ENCODE data around the gene OBSCN. TPM values are rescaled to one million over a fixed set of nuclear protein-coding genes. Genes with fewer than 3 reads are reported as not detected.

Gene OBSCN
- total RNA-seq, 1 experiment from 2014 or later: 5.6 TPM

DNA sequence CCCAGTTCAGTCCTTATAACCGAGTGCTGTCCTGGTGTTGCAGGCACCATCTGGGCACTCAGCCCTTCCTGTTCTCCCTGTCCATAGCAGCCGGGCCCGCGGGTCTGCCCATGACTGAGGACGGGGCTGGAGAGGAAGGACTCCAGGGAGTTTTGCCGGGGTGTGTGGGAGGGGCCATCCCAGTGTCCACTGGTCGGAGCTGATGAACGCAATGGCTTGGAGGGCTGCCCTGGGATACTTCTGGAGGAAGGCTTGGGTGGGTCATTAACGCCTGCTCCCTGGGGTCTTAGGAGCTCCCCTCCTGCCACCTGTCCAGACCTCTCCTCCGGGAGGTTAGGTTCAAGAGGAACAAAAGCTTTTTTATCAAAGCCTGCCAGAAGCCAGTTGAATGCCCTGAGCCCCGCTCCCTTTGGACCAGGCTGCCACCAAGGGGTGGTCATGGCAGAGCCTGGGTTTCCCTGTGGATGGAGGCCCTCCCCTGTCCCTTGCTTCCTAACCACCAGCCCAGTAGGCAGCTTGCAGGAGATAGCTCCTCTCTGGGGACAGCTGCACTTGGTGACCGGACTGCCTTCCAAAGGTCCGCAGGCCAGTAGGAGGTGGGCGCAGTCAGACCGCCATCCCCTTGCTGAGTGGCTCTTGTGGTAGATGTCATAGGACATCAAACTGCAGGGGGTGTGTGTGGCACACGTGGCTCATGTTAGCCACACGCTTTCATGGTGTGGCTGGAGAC is 137.5 kb downstream of the OBSCN start:
- H3K36me3 ChIP-seq (ENCODE audit: control insufficient read depth, insufficient read depth, low read length): no peaks in the 10 kb centered on the region
- no peaks in the 10 kb centered on the region for H3K4me1 ChIP-seq
- H3K4me3 ChIP-seq (ENCODE audit: low read depth, low read length): no peak overlapping the region
- H3K4me3 Mint-ChIP-seq (ENCODE audit: unreplicated experiment): no peak overlapping the region
- intact Hi-C loops (cut with micrococcal nuclease; ENCODE audit: unreplicated experiment): no loop called here
- CTCF ChIA-PET: no interaction called here
- no TSS peak for BruUV-seq (replicated peaks)
- peak in 1 of 2 experiments; percentile 25 for DNase-seq
- H3K36me3 Mint-ChIP-seq (ENCODE audit: insufficient read depth, unreplicated experiment): no peaks in the 10 kb centered on the region
- no peaks in the 10 kb centered on the region for H3K9me3 ChIP-seq
- H3K9me3 Mint-ChIP-seq (ENCODE audit: unreplicated experiment): no peaks in the 10 kb centered on the region
- H3K4me1 Mint-ChIP-seq (ENCODE audit: low read depth, unreplicated experiment): no peaks in the 10 kb centered on the region
- no peaks in the 10 kb centered on the region for H3K27me3 Mint-ChIP-seq (ENCODE audit: insufficient read depth, unreplicated experiment)
- TF ChIP-seq, protein P1, sequence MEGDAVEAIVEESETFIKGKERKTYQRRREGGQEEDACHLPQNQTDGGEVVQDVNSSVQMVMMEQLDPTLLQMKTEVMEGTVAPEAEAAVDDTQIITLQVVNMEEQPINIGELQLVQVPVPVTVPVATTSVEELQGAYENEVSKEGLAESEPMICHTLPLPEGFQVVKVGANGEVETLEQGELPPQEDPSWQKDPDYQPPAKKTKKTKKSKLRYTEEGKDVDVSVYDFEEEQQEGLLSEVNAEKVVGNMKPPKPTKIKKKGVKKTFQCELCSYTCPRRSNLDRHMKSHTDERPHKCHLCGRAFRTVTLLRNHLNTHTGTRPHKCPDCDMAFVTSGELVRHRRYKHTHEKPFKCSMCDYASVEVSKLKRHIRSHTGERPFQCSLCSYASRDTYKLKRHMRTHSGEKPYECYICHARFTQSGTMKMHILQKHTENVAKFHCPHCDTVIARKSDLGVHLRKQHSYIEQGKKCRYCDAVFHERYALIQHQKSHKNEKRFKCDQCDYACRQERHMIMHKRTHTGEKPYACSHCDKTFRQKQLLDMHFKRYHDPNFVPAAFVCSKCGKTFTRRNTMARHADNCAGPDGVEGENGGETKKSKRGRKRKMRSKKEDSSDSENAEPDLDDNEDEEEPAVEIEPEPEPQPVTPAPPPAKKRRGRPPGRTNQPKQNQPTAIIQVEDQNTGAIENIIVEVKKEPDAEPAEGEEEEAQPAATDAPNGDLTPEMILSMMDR (IDR thresholded peaks at IDR 0.05; ENCODE audit: insufficient read depth in 1 of 2, low read depth in 1 of 2, low read length in 1 of 2, severe bottlenecking in 1 of 2, unreplicated experiment in 1 of 2): no peak
- H3K27me3 ChIP-seq (replicated peaks; ENCODE audit: control insufficient read depth, insufficient read depth, low read length): no peaks in the 10 kb centered on the region
- no peak overlapping the region for H3K27ac Mint-ChIP-seq (ENCODE audit: unreplicated experiment)
- POLR2A ChIA-PET: no interaction called here

- H3K4me1 Mint-ChIP-seq (ENCODE audit: low read depth, unreplicated experiment): no peaks in the 10 kb centered on the region
- H3K27me3 ChIP-seq (replicated peaks; ENCODE audit: control insufficient read depth, insufficient read depth, low read length): no peaks in the 10 kb centered on the region
- TF ChIP-seq, protein P1 (IDR thresholded peaks at IDR 0.05; ENCODE audit: insufficient read depth in 1 of 2, low read depth in 1 of 2, low read length in 1 of 2, severe bottlenecking in 1 of 2, unreplicated experiment in 1 of 2): no peak
- BruUV-seq (replicated peaks): no TSS peak
- no peaks in the 10 kb centered on the region for H3K9me3 ChIP-seq
- H3K27me3 Mint-ChIP-seq (ENCODE audit: insufficient read depth, unreplicated experiment): no peaks in the 10 kb centered on the region
- H3K9me3 Mint-ChIP-seq (ENCODE audit: unreplicated experiment): no peaks in the 10 kb centered on the region
- no peaks in the 10 kb centered on the region for H3K36me3 Mint-ChIP-seq (ENCODE audit: insufficient read depth, unreplicated experiment)
- ChIA-PET POLR2A (no interaction called here), CTCF (no interaction called here)
- H3K36me3 ChIP-seq (ENCODE audit: control insufficient read depth, insufficient read depth, low read length): no peaks in the 10 kb centered on the region
- DNase-seq: peak in 1 of 2 experiments; percentile 9
- no peak overlapping the region for H3K4me3 Mint-ChIP-seq (ENCODE audit: unreplicated experiment)
- no peak overlapping the region for H3K27ac Mint-ChIP-seq (ENCODE audit: unreplicated experiment)
- H3K4me1 ChIP-seq: no peaks in the 10 kb centered on the region
- no peak overlapping the region for H3K4me3 ChIP-seq (ENCODE audit: low read depth, low read length)
- intact Hi-C loops (cut with micrococcal nuclease; ENCODE audit: unreplicated experiment): no loop called here
Measured at GRCh38 chr1:228346731-228347130, 138.9 kb downstream of the OBSCN start.

- ChIA-PET CTCF (no interaction called here), POLR2A (no interaction called here)
- Histone ChIP-seq H3K9me3 (no peaks in the 10 kb centered on the region), H3K4me1 (no peaks in the 10 kb centered on the region), H3K36me3 (ENCODE audit: control insufficient read depth, insufficient read depth, low read length) (no peaks in the 10 kb centered on the region), H3K27me3 (replicated peaks; ENCODE audit: control insufficient read depth, insufficient read depth, low read length) (no peaks in the 10 kb centered on the region), H3K4me3 (ENCODE audit: low read depth, low read length) (no peak overlapping the region)
- no TSS peak for BruUV-seq (replicated peaks)
- Mint-ChIP-seq H3K36me3 (ENCODE audit: insufficient read depth, unreplicated experiment) (no peaks in the 10 kb centered on the region), H3K27ac (ENCODE audit: unreplicated experiment) (no peak overlapping the region), H3K4me1 (ENCODE audit: low read depth, unreplicated experiment) (no peaks in the 10 kb centered on the region), H3K9me3 (ENCODE audit: unreplicated experiment) (no peaks in the 10 kb centered on the region), H3K27me3 (ENCODE audit: insufficient read depth, unreplicated experiment) (no peaks in the 10 kb centered on the region), H3K4me3 (ENCODE audit: unreplicated experiment) (no peak overlapping the region)
- DNase-seq: peak in 1 of 2 experiments; percentile 19
- intact Hi-C loops (cut with micrococcal nuclease; ENCODE audit: unreplicated experiment): no loop called here
- TF ChIP-seq, protein P1 (IDR thresholded peaks at IDR 0.05; ENCODE audit: insufficient read depth in 1 of 2, low read depth in 1 of 2, low read length in 1 of 2, severe bottlenecking in 1 of 2, unreplicated experiment in 1 of 2): no peak
Measured at GRCh38 chr1:228347181-228347580, 139.3 kb downstream of the OBSCN start.
